Duodenal mucosa (tissue), 2 donors: ENCODE results near the gene COG7.
"Not testable (repeated sequence)": the region's sequence is repeated elsewhere in the genome, so short reads cannot be mapped to it uniquely, and the experiment has no call there.

Source experiments
- H3K27ac ChIP-seq: one replicate; pipeline ENCODE4 v1.7.0; 2013; ENCODE audit warnings: low read depth, low read length
- H3K27me3 ChIP-seq, 2 donors: one replicate each; pipeline ENCODE4 v1.7.0; 2013; ENCODE audit warnings: low read length in 2 of 2, control low read depth in 1 of 2; ENCODE audit not compliant: insufficient read depth in 2 of 2, control insufficient read depth in 1 of 2
- H3K36me3 ChIP-seq, 2 donors: one replicate each; pipeline ENCODE4 v1.7.0; 2013; ENCODE audit warnings: low read length in 2 of 2, control low read depth in 1 of 2; ENCODE audit not compliant: insufficient read depth in 2 of 2, control insufficient read depth in 1 of 2
- H3K4me1 ChIP-seq, 2 donors: one replicate each; pipeline ENCODE4 v1.7.0; 2013; ENCODE audit warnings: low read length in 2 of 2, control low read depth in 1 of 2; ENCODE audit not compliant: insufficient read depth in 2 of 2, control insufficient read depth in 1 of 2
- H3K4me3 ChIP-seq, 2 donors: one replicate each; pipeline ENCODE4 v1.7.0; 2013; ENCODE audit warnings: low read length in 2 of 2, low read depth in 1 of 2
- H3K9ac ChIP-seq, 2 donors: one replicate each; pipeline ENCODE4 v1.7.0; 2013; ENCODE audit warnings: low read length in 2 of 2, low read depth in 1 of 2
- H3K9me3 ChIP-seq, 2 donors: one replicate each; pipeline ENCODE4 v1.7.0; 2013; ENCODE audit warnings: low read length in 2 of 2, control low read depth in 1 of 2; ENCODE audit not compliant: control insufficient read depth in 1 of 2

COG7 gene

DNA sequence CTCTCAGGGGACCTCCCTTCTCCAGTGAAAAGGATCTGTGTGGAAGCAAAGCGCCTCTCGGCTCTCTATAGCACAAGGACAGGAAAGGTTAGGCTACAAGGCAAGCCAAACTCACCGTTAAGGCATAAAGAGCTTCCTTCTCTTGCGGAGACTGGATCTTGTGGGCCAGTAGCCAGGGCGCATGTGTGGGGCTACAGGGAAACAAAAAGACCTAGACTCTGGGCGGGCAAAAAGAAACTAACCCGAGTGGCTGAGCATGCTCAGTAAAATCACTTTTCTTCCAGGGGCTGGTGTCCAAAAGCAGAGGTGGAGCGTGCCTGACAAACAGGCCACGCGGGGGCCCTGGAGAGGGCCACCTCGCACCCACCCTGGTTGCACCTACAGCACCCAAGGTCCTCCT, 41.2 kb upstream of the COG7 start:
- Histone ChIP-seq H3K9ac (no peak overlapping the region), H3K27me3 (no peaks in the 10 kb centered on the region), H3K4me3 (no peak overlapping the region), H3K36me3 (peaks cover 37 to 60% of the 10 kb centered on the region in 2 donors), H3K4me1 (peaks cover 6 to 7% of the 10 kb centered on the region in 2 donors), H3K9me3 (no peaks in the 10 kb centered on the region), H3K27ac (no peak overlapping the region)

DNA sequence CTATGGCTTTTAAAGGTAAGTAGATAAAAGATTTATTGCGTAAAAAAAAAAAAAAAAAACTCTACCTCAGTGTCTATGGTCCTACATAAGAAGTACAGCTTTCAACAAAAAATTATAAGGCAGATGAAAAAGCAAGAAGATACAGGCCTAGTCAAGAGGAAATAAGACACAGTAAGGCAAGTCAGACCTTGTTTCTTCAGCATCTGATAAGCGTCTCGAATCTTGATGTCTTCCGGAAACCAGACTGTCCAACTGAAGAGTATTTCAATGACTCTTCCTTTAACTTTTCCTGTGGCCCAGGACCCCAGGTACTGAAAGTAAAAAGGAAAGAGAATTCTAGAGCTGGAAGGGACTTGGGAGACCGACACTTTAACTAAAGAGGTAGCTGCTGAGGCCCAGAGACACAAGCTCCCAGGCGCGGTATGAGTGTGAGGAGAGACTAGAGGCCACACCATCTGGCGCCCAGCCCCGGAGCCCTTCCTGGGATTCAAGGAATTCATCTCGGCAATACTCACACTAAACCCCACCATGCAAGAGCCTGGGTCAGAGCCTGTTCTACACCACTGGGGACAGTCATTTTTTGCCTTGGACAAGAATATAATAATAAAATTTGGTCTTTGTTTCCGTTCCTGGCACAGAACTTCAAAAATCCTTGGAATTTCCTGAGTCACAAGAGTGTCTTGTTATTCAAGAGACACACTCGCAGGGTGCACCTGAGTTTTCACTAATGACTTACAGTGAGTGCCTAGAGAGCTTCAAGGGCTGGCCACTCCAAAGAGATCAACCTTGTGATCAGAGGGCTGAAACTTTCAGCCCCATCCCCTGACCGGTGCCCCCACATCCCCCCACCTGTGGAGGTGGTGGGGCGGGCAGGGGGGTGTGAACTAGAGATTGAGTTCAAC, 38.8 kb upstream of the COG7 start:
- Histone ChIP-seq H3K27me3 (no peaks in the 10 kb centered on the region), H3K4me3 (no peak overlapping the region), H3K9me3 (no peaks in the 10 kb centered on the region), H3K36me3 (peaks cover 54 to 83% of the 10 kb centered on the region in 2 donors), H3K9ac (no peak overlapping the region), H3K4me1 (no peaks in the 10 kb centered on the region), H3K27ac (no peak overlapping the region)

GRCh38 chr16:23486480-23486879, 33.5 kb upstream of the COG7 start:
- no peaks in the 10 kb centered on the region for H3K4me1 ChIP-seq
- no peak overlapping the region for H3K4me3 ChIP-seq
- no peaks in the 10 kb centered on the region for H3K9me3 ChIP-seq
- peaks cover 49 to 89% of the 10 kb centered on the region in 2 donors for H3K36me3 ChIP-seq
- H3K27me3 ChIP-seq: no peaks in the 10 kb centered on the region
- H3K27ac ChIP-seq: no peak overlapping the region
- no peak overlapping the region for H3K9ac ChIP-seq

GRCh38 chr16:23485841-23486240, 32.9 kb upstream of the COG7 start:
- Histone ChIP-seq H3K9me3 (no peaks in the 10 kb centered on the region), H3K4me1 (no peaks in the 10 kb centered on the region), H3K27ac (no peak overlapping the region)

GRCh38 chr16:23485257-23485614, 32.2 kb upstream of the COG7 start:
- no peak overlapping the region for H3K4me3 ChIP-seq
- no peak overlapping the region for H3K9ac ChIP-seq
- H3K9me3 ChIP-seq: no peaks in the 10 kb centered on the region
- H3K27ac ChIP-seq: no peak overlapping the region
- no peaks in the 10 kb centered on the region for H3K4me1 ChIP-seq
- peaks cover 54 to 93% of the 10 kb centered on the region in 2 donors for H3K36me3 ChIP-seq
- H3K27me3 ChIP-seq: no peaks in the 10 kb centered on the region

More at GRCh38 chr16:23485841-23486240, 32.9 kb upstream of the COG7 start:
- Histone ChIP-seq H3K9ac (no peak overlapping the region), H3K36me3 (peaks cover 49 to 91% of the 10 kb centered on the region in 2 donors), H3K27me3 (no peaks in the 10 kb centered on the region), H3K4me3 (no peak overlapping the region)

DNA sequence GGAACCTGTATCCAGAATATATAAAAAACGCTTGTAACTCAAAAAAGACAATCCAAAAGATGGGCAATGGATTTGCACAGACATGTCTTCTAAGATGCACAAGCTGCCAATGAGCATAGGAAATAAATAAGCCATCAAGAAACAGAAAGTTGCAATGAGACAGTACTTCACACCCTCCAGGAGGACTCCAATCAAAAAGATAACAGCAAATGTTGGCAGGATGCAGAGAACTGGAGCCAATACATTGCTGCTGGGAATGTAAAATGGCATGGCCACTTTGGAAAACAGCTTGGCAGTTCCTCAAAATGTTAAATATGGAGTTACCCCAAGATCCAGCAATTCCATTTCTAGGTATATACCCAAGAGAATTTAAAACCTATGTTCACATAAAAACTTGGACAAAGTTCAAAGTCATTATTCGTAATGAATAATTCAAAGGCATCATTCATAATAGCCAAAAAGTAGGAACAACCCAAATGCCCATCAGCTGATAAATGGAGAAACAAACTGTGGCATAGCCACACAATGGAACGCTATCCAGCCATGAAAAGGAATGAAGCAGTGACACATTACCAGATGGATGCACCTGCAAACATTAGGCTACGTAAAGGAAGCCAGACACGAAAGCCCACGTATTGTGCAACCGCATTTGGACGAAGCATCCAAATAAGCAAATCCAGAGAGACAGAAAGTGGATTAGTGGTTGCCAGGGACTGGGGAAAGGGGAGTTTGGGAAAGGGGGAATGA, 31.7 kb upstream of the COG7 start:
- Histone ChIP-seq H3K27me3 (no peaks in the 10 kb centered on the region), H3K9ac (no peak overlapping the region), H3K9me3 (no peaks in the 10 kb centered on the region), H3K36me3 (peaks cover 54 to 93% of the 10 kb centered on the region in 2 donors), H3K27ac (no peak overlapping the region), H3K4me1 (no peaks in the 10 kb centered on the region), H3K4me3 (no peak overlapping the region)

GRCh38 chr16:23483492-23483891, 30.5 kb upstream of the COG7 start:
- H3K4me1 ChIP-seq, H3K27me3 ChIP-seq, H3K9me3 ChIP-seq, H3K9ac ChIP-seq, H3K27ac ChIP-seq, H3K4me3 ChIP-seq: not testable (repeated sequence)
- H3K36me3 ChIP-seq: peaks cover 56 to 93% of the 10 kb centered on the region in 2 donors

GRCh38 chr16:23482778-23483177, 29.8 kb upstream of the COG7 start:
- no peak overlapping the region for H3K4me3 ChIP-seq
- H3K27me3 ChIP-seq: no peaks in the 10 kb centered on the region
- no peak overlapping the region for H3K9ac ChIP-seq
- no peaks in the 10 kb centered on the region for H3K9me3 ChIP-seq
- H3K27ac ChIP-seq: no peak overlapping the region
- no peaks in the 10 kb centered on the region for H3K4me1 ChIP-seq
- peaks cover 55 to 90% of the 10 kb centered on the region in 2 donors for H3K36me3 ChIP-seq

GRCh38 chr16:23480257-23480656, 27.3 kb upstream of the COG7 start:
- H3K27ac ChIP-seq: no peak overlapping the region
- H3K36me3 ChIP-seq: peaks cover 40 to 85% of the 10 kb centered on the region in 2 donors

DNA sequence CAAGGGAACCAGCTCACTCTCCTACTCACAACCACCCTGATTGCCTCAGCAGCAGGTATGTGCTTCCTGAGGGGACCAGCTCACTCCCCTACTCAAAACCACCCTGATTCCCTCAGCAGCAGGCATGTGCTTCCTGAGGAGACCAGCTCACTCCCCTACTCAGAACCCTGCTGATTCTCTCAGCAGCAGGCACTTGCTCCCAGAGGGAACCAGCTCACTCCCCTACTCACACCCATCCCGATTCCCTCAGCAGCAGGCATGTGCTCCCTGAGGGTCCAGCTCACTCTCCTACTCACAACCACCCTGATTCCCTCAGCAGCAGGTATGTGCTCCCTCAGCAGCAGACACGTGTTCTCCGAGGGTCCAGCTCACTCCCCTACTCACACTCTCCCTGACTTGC, 26.1 kb upstream of the COG7 start:
- no peak overlapping the region for H3K27ac ChIP-seq
- H3K4me1 ChIP-seq: no peaks in the 10 kb centered on the region
- H3K27me3 ChIP-seq: no peaks in the 10 kb centered on the region
- H3K36me3 ChIP-seq: peaks cover 34 to 84% of the 10 kb centered on the region in 2 donors
- no peaks in the 10 kb centered on the region for H3K9me3 ChIP-seq
- H3K9ac ChIP-seq: no peak overlapping the region
- no peak overlapping the region for H3K4me3 ChIP-seq

More at GRCh38 chr16:23480257-23480656, 27.3 kb upstream of the COG7 start:
- H3K27me3 ChIP-seq: no peaks in the 10 kb centered on the region
- H3K9ac ChIP-seq: no peak overlapping the region
- H3K9me3 ChIP-seq: no peaks in the 10 kb centered on the region
- no peaks in the 10 kb centered on the region for H3K4me1 ChIP-seq
- H3K4me3 ChIP-seq: no peak overlapping the region
